Liver (tissue), 2 donors: ENCODE results near the gene GRID1.

Experiments used
- MAX ChIP-seq: IDR thresholded peaks from 2 replicates; pipeline ENCODE4 v1.6.1; 2016; ENCODE audit warnings: antibody characterized with exemption
- RXRA ChIP-seq, 2 donors: IDR thresholded peaks; 2 replicates each; pipeline ENCODE4 v1.6.1; 2017 to 2018; ENCODE audit warnings: antibody characterized with exemption in 2 of 2, mild to moderate bottlenecking in 1 of 2
- donor health status: healthy.

DNA sequence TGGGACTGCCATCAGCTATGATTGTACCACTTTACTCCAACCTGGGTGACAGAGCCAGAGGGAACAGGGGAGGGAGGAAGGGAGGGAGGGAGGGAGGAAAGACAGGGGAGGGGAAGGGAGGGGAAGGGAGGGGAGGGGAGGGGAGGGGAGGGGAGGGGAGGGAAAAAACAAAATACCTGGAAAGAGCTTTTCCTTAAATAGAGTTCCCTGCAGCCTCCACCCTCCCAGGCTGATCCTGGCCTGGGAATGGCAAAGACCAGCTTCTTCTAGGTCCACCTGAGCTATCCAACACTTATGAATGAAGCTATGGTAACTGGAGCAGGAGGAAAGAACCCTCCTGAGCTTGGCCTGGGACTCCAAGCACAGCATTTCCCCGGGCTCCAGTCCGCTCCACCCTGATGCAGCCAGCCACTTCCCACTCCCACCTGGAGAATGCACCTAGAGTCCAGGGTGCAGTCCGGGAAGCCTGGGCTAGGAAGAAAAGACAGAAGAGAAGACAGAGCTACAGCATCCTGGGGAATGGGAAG, 66.1 kb downstream of the GRID1 start:
- TF ChIP-seq RXRA (IDR thresholded peaks at IDR 0.05), result no peak
- TF ChIP-seq MAX, result no peak
